ENCODE results near the gene VGLL4. TPM values are rescaled to one million over a fixed set of nuclear protein-coding genes. Genes with fewer than 3 reads are reported as not detected.

The VGLL4 gene
- total RNA-seq, 1 experiment from 2014 or later: 42.1 TPM

GRCh38 chr3:11629716-11630115 is 14.0 kb downstream of the VGLL4 start:
- Histone ChIP-seq H3T11ph (ENCODE audit: low read length) (no peak overlapping the region), H4K20me1 (ENCODE audit: control insufficient read depth, insufficient read depth, insufficient read length) (no peaks in the 10 kb centered on the region), H3K18ac (ENCODE audit: insufficient read length, low read depth, low read length) (no peak overlapping the region), H3K9me3 (ENCODE audit: control insufficient read depth, low read depth, low read length) (no peaks in the 10 kb centered on the region), H2BK15ac (ENCODE audit: low read depth, low read length) (no peak overlapping the region), H2AFZ (ENCODE audit: low read length) (no peak overlapping the region), H3K79me2 (ENCODE audit: insufficient read depth, low read length) (peaks cover 31% of the 10 kb centered on the region; the same call in 1 of the 2 replicates), H3K23ac (ENCODE audit: insufficient read length, low read depth, low read length) (no peak overlapping the region), H2AK5ac (ENCODE audit: insufficient read length, low read length) (no peak overlapping the region), H2BK5ac (ENCODE audit: insufficient read length, low read length) (no peak overlapping the region), H3K27me3 (ENCODE audit: insufficient read depth, low read length) (no peaks in the 10 kb centered on the region), H3K4ac (ENCODE audit: low read depth, low read length) (no peak overlapping the region), H3K14ac (ENCODE audit: insufficient read depth, low read length) (no peak overlapping the region), H4K5ac (ENCODE audit: insufficient read length, low read depth, low read length) (no peak overlapping the region), H4K91ac (ENCODE audit: insufficient read length, low read depth, low read length) (no peak overlapping the region), H3K9ac (ENCODE audit: extremely low read depth, insufficient read length, low read length) (no peak overlapping the region), H3K79me1 (ENCODE audit: insufficient read depth, low read depth, low read length, poor library complexity, severe bottlenecking) (peaks cover 5% of the 10 kb centered on the region), H2BK12ac (ENCODE audit: insufficient read length, low read depth, low read length) (no peak overlapping the region), H4K8ac (replicated peaks; ENCODE audit: insufficient read length, low read depth, low read length) (no peak overlapping the region), H3K4me2 (ENCODE audit: insufficient read depth, insufficient read length, low read length) (no peak overlapping the region), H3K56ac (ENCODE audit: insufficient read length, low read depth, low read length) (no peak overlapping the region), H2BK120ac (ENCODE audit: low read depth, low read length, poor library complexity, severe bottlenecking) (no peak overlapping the region), H3K27ac (ENCODE audit: insufficient read length, low read depth, low read length) (no peak overlapping the region), H3K4me1 (ENCODE audit: insufficient read depth, low read length) (peaks cover 4% of the 10 kb centered on the region; the same call in 1 of the 2 replicates), H2BK20ac (ENCODE audit: low read depth, low read length, poor library complexity, severe bottlenecking) (no peak overlapping the region), H3K23me2 (ENCODE audit: insufficient read length, low read depth, low read length, poor library complexity, severe bottlenecking) (no peaks in the 10 kb centered on the region)
- Mint-ChIP-seq H3K4me1 (peaks cover 28 to 29% of the 10 kb centered on the region in 2 experiments), H3K36me3 (ENCODE audit: insufficient read depth in 1 of 3, low read depth in 3 of 3) (no peaks in the 10 kb centered on the region; a peak in 1 of 7 replicates), H3K27me3 (ENCODE audit: low read depth) (no peaks in the 10 kb centered on the region), H3K27ac (peak overlapping the region in 1 of 3 experiments; percentile 52; a peak in 1 of 7 replicates), H3K9me3 (no peaks in the 10 kb centered on the region; a peak in 1 of 5 replicates), H3K4me3 (no peak overlapping the region)
- TF ChIP-seq CTCF (conservative IDR thresholded peaks at IDR 0.05): no peak
- no CpG with 5 or more reads among the region's 5 CpGs for WGBS (ENCODE audit: extremely low coverage, insufficient read length, low lambda C conversion rate)
- no peak for DNase-seq

All from H9 (cell line).